SK-N-SH treated with all-trans-retinoic acid at 6 μM for 48 hours (cell line): Measurements from ENCODE around the gene UBASH3A.

Experiments used
- ISL1 ChIP-seq: fragments of 250-450 bp; sonication (Bioruptor Pico); IDR thresholded peaks from 2 replicates; pipeline ENCODE4 v2.1.2; 2022; ENCODE audit warnings: mild to moderate bottlenecking, moderate library complexity
- OSR1 ChIP-seq: fragments of 250-450 bp; sonication (Bioruptor Pico); IDR thresholded peaks from 2 replicates; pipeline ENCODE4 v1.8.0; 2022; ENCODE audit warnings: moderate library complexity, mild to moderate bottlenecking, inconsistent platforms
- ZFP30 ChIP-seq: fragments of 450-650 bp; formaldehyde crosslinking; IDR thresholded peaks from 2 replicates; pipeline ENCODE4 v1.5.0; 2022; ENCODE audit warnings: mild to moderate bottlenecking, moderate library complexity
- ZNF8 ChIP-seq: fragments of 450-650 bp; formaldehyde crosslinking; IDR thresholded peaks from 2 replicates; pipeline ENCODE4 v1.5.0; 2020; ENCODE audit warnings: mild to moderate bottlenecking, moderate library complexity

DNA sequence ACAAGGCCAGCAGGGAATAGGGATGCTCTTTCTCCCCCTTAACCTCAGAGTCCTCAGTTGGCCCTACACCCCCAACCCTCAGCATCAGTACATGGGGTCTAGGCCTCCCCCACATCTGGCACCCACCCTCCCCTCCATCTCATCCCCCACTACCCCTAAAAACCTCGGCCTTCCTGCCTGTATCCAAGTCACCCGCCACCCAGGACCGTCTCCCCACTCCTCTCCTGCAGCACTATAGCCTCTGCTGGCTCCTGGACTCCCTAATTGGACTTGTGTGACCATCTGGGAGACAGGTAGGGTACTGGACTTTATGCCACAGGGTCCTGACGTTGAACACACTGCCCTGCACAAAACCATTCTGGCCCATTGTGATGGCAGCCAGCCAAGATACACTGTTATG is 86.3 kb downstream of the UBASH3A start:
- no peak for TF ChIP-seq ZNF8 (CRISPR knock-in tag)
- TF ChIP-seq ISL1 (CRISPR knock-in tag), result no peak
- no peak for TF ChIP-seq OSR1 (CRISPR knock-in tag)
- TF ChIP-seq ZFP30 (CRISPR knock-in tag), result no peak
